ENCODE measurements around the gene TUB. TPM values are rescaled to one million over a fixed set of nuclear protein-coding genes. Genes with fewer than 3 reads are reported as not detected.

Gene TUB
- polyA plus RNA-seq, 1 donor from 2014 or later, result not detected

GRCh38 chr11:8111636-8112035, 30.6 kb downstream of the TUB start:
- H3K36me3 Mint-ChIP-seq, result peaks cover 13% of the 10 kb centered on the region
- H3K4me1 Mint-ChIP-seq, result no peaks in the 10 kb centered on the region
- H3K4me3 Mint-ChIP-seq, result no peak overlapping the region
- H3K9me3 Mint-ChIP-seq, result peaks cover 0 to 17% (median 7%) of the 10 kb centered on the region in 3 donors
- no peaks in the 10 kb centered on the region for H3K27me3 Mint-ChIP-seq
- no peak overlapping the region for H3K27ac Mint-ChIP-seq

GRCh38 chr11:8122173-8122764, 41.3 kb downstream of the TUB start:
- Mint-ChIP-seq H3K36me3 (peaks cover 19% of the 10 kb centered on the region), H3K27me3 (no peaks in the 10 kb centered on the region), H3K4me3 (no peak overlapping the region), H3K9me3 (peaks cover 0 to 4% (median 3%) of the 10 kb centered on the region in 3 donors), H3K27ac (no peak overlapping the region), H3K4me1 (no peaks in the 10 kb centered on the region)

- Mint-ChIP-seq H3K27ac (no peak overlapping the region), H3K4me3 (no peak overlapping the region), H3K27me3 (no peaks in the 10 kb centered on the region), H3K9me3 (no peaks in the 10 kb centered on the region), H3K36me3 (peaks cover 8% of the 10 kb centered on the region), H3K4me1 (no peaks in the 10 kb centered on the region)
Observed at GRCh38 chr11:8126649-8127289, 45.8 kb downstream of the TUB start.

GRCh38 chr11:8127447-8127846, 46.4 kb downstream of the TUB start:
- Mint-ChIP-seq H3K27ac (no peak overlapping the region), H3K4me1 (no peaks in the 10 kb centered on the region), H3K9me3 (no peaks in the 10 kb centered on the region), H3K36me3 (peaks cover 8% of the 10 kb centered on the region), H3K27me3 (no peaks in the 10 kb centered on the region), H3K4me3 (no peak overlapping the region)

GRCh38 chr11:8138526-8138925, 57.5 kb downstream of the TUB start:
- Mint-ChIP-seq H3K27me3 (no peaks in the 10 kb centered on the region), H3K4me1 (no peaks in the 10 kb centered on the region), H3K36me3 (peaks cover 21% of the 10 kb centered on the region), H3K4me3 (no peak overlapping the region), H3K27ac (no peak overlapping the region), H3K9me3 (peaks cover 0 to 2% (median 0%) of the 10 kb centered on the region in 3 donors)

- no peak overlapping the region for H3K4me3 Mint-ChIP-seq
- H3K36me3 Mint-ChIP-seq, result peaks cover 6% of the 10 kb centered on the region
- peaks cover 0 to 5% (median 0%) of the 10 kb centered on the region in 3 donors for H3K9me3 Mint-ChIP-seq
- H3K4me1 Mint-ChIP-seq, result peaks cover 0 to 10% (median 9%) of the 10 kb centered on the region in 3 donors
- H3K27me3 Mint-ChIP-seq, result no peaks in the 10 kb centered on the region
- no peak overlapping the region for H3K27ac Mint-ChIP-seq
Observed at GRCh38 chr11:8149726-8150125, 68.7 kb downstream of the TUB start.

Other genes starting within 250 kb of the TUB start
- not detected for gene OR10A6, start 149.9 kb upstream of the TUB start, polyA plus RNA-seq
- not detected for gene OR10A3, start 139.5 kb upstream of the TUB start, polyA plus RNA-seq
- gene NLRP10, start 115.8 kb upstream of the TUB start, polyA plus RNA-seq, result not detected
- 431 TPM for gene EIF3F, start 93.9 kb upstream of the TUB start, polyA plus RNA-seq
- 5.5 TPM for gene RIC3, start 87.8 kb downstream of the TUB start, polyA plus RNA-seq
- not detected for gene LMO1, start 182.7 kb downstream of the TUB start, polyA plus RNA-seq

Data from IgD-negative memory B cell (primary cell).